Tibial nerve (tissue), 3 donors: Measurements from ENCODE around the gene TWF1.

Source experiments
- POLR2A ChIP-seq, 2 donors: fragments of 450-650 bp; IDR thresholded peaks; one replicate each; pipeline ENCODE4 v1.6.1; 2017; ENCODE audit warnings: antibody characterized with exemption in 2 of 2, mild to moderate bottlenecking in 2 of 2, moderate library complexity in 2 of 2
- TF ChIP-seq, protein P1 (sequence below), 5 experiments: fragments of 200-600 bp in 3 of 5; fragments of 450-650 bp in 2 of 5; sonication (generic) in 3 of 5; IDR thresholded peaks; one replicate each; pipeline ENCODE4 v1.5.1; 2016 to 2019; ENCODE audit warnings: antibody characterized with exemption in 5 of 5, mild to moderate bottlenecking in 3 of 5, moderate library complexity in 2 of 5

GRCh38 chr12:43776498-43776897 is 29.6 kb downstream of the TWF1 start:
- TF ChIP-seq, protein P1, sequence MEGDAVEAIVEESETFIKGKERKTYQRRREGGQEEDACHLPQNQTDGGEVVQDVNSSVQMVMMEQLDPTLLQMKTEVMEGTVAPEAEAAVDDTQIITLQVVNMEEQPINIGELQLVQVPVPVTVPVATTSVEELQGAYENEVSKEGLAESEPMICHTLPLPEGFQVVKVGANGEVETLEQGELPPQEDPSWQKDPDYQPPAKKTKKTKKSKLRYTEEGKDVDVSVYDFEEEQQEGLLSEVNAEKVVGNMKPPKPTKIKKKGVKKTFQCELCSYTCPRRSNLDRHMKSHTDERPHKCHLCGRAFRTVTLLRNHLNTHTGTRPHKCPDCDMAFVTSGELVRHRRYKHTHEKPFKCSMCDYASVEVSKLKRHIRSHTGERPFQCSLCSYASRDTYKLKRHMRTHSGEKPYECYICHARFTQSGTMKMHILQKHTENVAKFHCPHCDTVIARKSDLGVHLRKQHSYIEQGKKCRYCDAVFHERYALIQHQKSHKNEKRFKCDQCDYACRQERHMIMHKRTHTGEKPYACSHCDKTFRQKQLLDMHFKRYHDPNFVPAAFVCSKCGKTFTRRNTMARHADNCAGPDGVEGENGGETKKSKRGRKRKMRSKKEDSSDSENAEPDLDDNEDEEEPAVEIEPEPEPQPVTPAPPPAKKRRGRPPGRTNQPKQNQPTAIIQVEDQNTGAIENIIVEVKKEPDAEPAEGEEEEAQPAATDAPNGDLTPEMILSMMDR (IDR thresholded peaks at IDR 0.05) = peak in 4 of 5 experiments; percentile 13 to 43 (median 23)
- no peak for TF ChIP-seq POLR2A (IDR thresholded peaks at IDR 0.05)
